Stimulated activated CD4-positive, alpha-beta T cell treated with anti-CD3 and anti-CD28 coated beads, Interleukin-4, amount 100 ng/mL, for 24 hours (primary cell): Measurements from ENCODE around the gene ITFG2.
"Not testable (repeated sequence)": the region's sequence is repeated elsewhere in the genome, so short reads cannot be mapped to it uniquely, and the experiment has no call there.

Experiments
- DNase-seq: peaks from one replicate; pipeline ENCODE4 v3.0.0-alpha.2; 2020

The ITFG2 gene

GRCh38 chr12:2832550-2833127 is 20.2 kb downstream of the ITFG2 start:
- DNase-seq, result no peak

- no peak for DNase-seq
Measured at GRCh38 chr12:2833327-2833726, 20.9 kb downstream of the ITFG2 start.

GRCh38 chr12:2833810-2834209 is 21.3 kb downstream of the ITFG2 start:
- no peak for DNase-seq

- no peak for DNase-seq
Measured at GRCh38 chr12:2834581-2835491, 22.4 kb downstream of the ITFG2 start, which contains the start of gene NRIP2. NRIP2 (minus strand) TSS chr12:2835035; CDS start chr12:2834983, 52 bp downstream.

GRCh38 chr12:2835691-2836403 is 23.4 kb downstream of the ITFG2 start:
- no peak for DNase-seq

GRCh38 chr12:2836574-2836973 is 24.1 kb downstream of the ITFG2 start:
- DNase-seq, result no peak

- no peak for DNase-seq
Measured at GRCh38 chr12:2841056-2841650, 28.7 kb downstream of the ITFG2 start.

- no peak for DNase-seq
Measured at GRCh38 chr12:2842948-2843347, 30.5 kb downstream of the ITFG2 start.

GRCh38 chr12:2844786-2845185 is 32.3 kb downstream of the ITFG2 start:
- no peak for DNase-seq

- no peak for DNase-seq
Measured at GRCh38 chr12:2845280-2845679, 32.8 kb downstream of the ITFG2 start.

GRCh38 chr12:2851931-2852330 is 39.5 kb downstream of the ITFG2 start:
- DNase-seq, result no peak

GRCh38 chr12:2853626-2854025 is 41.2 kb downstream of the ITFG2 start:
- peak; percentile 53 for DNase-seq

- no peak for DNase-seq
Measured at GRCh38 chr12:2854669-2855453, 42.4 kb downstream of the ITFG2 start.

GRCh38 chr12:2855546-2855945 is 43.1 kb downstream of the ITFG2 start:
- no peak for DNase-seq

- no peak for DNase-seq
Measured at GRCh38 chr12:2856051-2856450, 43.6 kb downstream of the ITFG2 start.

GRCh38 chr12:2857021-2857431 is 44.6 kb downstream of the ITFG2 start, which contains the start of gene TEX52:
TEX52 (minus strand) TSS chr12:2857039; CDS start chr12:2857026, 13 bp downstream.
- no peak for DNase-seq

- DNase-seq, result no peak
Measured at GRCh38 chr12:2857576-2857975, 45.1 kb downstream of the ITFG2 start.

- no peak for DNase-seq
Measured at GRCh38 chr12:2858334-2858733, 45.9 kb downstream of the ITFG2 start.

- DNase-seq, result no peak
Measured at GRCh38 chr12:2858944-2859421, 46.5 kb downstream of the ITFG2 start.

GRCh38 chr12:2860170-2860569 is 47.7 kb downstream of the ITFG2 start:
- no peak for DNase-seq

GRCh38 chr12:2862876-2863275 is 50.4 kb downstream of the ITFG2 start:
- no peak for DNase-seq

- not testable (repeated sequence) for DNase-seq
Measured at GRCh38 chr12:2863402-2863801, 50.9 kb downstream of the ITFG2 start.
